Prostate gland (tissue), 2 donors: ENCODE results near the gene JAKMIP3.

Source experiments
- CTCF ChIP-seq, 4 experiments: fragments of 200-600 bp in 2 of 4; fragments of 450-650 bp in 2 of 4; sonication (generic) in 2 of 4; IDR thresholded peaks; 1 replicate in 3 of 4; 2 replicates in 1 of 4; pipeline ENCODE4 v1.5.1; 2016 to 2019; ENCODE audit warnings: antibody characterized with exemption in 4 of 4, mild to moderate bottlenecking in 2 of 4, moderate library complexity in 2 of 4
- POLR2A ChIP-seq: fragments of 450-650 bp; IDR thresholded peaks from one replicate; pipeline ENCODE4 v1.6.1; 2016; ENCODE audit warnings: antibody characterized with exemption, mild to moderate bottlenecking

DNA sequence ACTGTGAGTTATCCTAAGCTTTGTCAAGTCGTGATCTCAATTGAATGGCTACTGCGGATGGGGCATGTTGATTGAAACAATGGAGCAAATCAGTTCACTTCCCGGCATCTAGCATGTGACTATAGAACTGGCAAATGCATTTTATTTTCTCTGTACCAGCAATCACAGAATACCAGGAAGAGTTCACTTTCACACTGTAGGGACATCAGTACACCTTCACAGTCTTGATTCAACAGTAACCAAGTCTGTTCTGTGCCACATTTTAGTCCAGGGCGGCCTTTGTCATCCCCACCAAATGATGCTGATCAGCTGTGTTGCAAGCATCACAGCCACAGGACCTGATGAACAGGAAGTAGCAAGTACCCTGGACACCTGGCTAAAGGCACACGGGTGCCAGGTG, 32.1 kb upstream of the JAKMIP3 start:
- TF ChIP-seq CTCF (IDR thresholded peaks at IDR 0.05) (no peak), POLR2A (no peak)
